HepG2 (cell line): ENCODE results near the gene LARP1B. TPM values are rescaled to one million over a fixed set of nuclear protein-coding genes. Genes with fewer than 3 reads are reported as not detected.
"Not testable (repeated sequence)": the region's sequence is repeated elsewhere in the genome, so short reads cannot be mapped to it uniquely, and the experiment has no call there.

Experiments
- ATAC-seq: fragments of 200-7000 bp; cut with Tn5 transposase; 3 replicates; pipeline ENCODE4 v1.9.1; 2020; ENCODE audit warnings: mild to moderate bottlenecking, moderate library complexity
- BruUV-seq: library from RNA; stranded (reverse); fragments of 400-500 nt; replicated peaks from 2 replicates; lab custom pipeline; 2021; lab: Mats Ljungman, UMichigan
- CTCF ChIA-PET: fragments of 300-600 bp; formaldehyde crosslinking; extraction: SDS; loops from one replicate; lab custom pipeline; 2021; ENCODE audit warnings: low total read pairs, inconsistent platforms, low intra/inter-chr PET ratio; lab: Yijun Ruan, JAX
- POLR2A ChIA-PET: fragments of 350-600 bp; sonication (Branson Sonifier 250); formaldehyde crosslinking; loops from one replicate; lab custom pipeline; 2020; ENCODE audit warnings: antibody characterized with exemption, inconsistent platforms; lab: Yijun Ruan, JAX
- DNase-seq: peaks from one replicate; pipeline ENCODE4 v3.0.0-alpha.2; 2015; ENCODE audit warnings: low spot score
- FAIRE-seq: peaks from 3 replicates; lab custom pipeline; 2011; peaks lifted over from hg19 to GRCh38; lab: Jason Lieb, UNC
- H2AFZ ChIP-seq: one replicate; pipeline ENCODE4 v1.6.1; 2011; ENCODE audit warnings: low read length, inconsistent platforms
- H3K27ac ChIP-seq: fragments of 300-600 bp; 3 replicates; pipeline ENCODE4 v1.8.0; 2011; ENCODE audit warnings: mixed run types, mild to moderate bottlenecking, mixed read lengths, low read length, inconsistent platforms; ENCODE audit not compliant: insufficient read depth; ENCODE audit errors: extremely low read length
- H3K27me3 ChIP-seq, 2 experiments: fragments of 200-600 bp in 1 of 2; 2 replicates in 1 of 2; 3 replicates in 1 of 2; pipeline versions ENCODE4 v1.6.0 to v1.8.0; 2011; ENCODE audit warnings: low read length in 2 of 2, mild to moderate bottlenecking in 2 of 2, moderate library complexity in 2 of 2, inconsistent platforms in 1 of 2; ENCODE audit not compliant: insufficient read depth in 2 of 2, control insufficient read depth in 1 of 2
- H3K36me3 ChIP-seq, 2 experiments: fragments of 200-600 bp in 1 of 2; replicated peaks in 1 of 2; 2 replicates in 1 of 2; 3 replicates in 1 of 2; pipeline versions ENCODE4 v1.5.1 to v1.8.0; 2011; ENCODE audit warnings: low read length in 2 of 2, inconsistent platforms in 1 of 2; ENCODE audit not compliant: insufficient read depth in 2 of 2, control insufficient read depth in 1 of 2
- H3K4me1 ChIP-seq: 2 replicates; pipeline ENCODE4 v1.5.1; 2012; ENCODE audit warnings: low read length, inconsistent platforms; ENCODE audit not compliant: insufficient read depth
- H3K4me2 ChIP-seq: 2 replicates; pipeline ENCODE4 v1.6.0; 2011; ENCODE audit warnings: low read depth, low read length, inconsistent platforms
- H3K4me3 ChIP-seq, 3 experiments: fragments of 200-600 bp in 1 of 3; sonication (generic), shearing (Covaris generic) in 1 of 3; replicated peaks in 1 of 3; 2 replicates each; pipeline ENCODE4 v1.5.1; 2011 to 2016; ENCODE audit warnings: low read length in 3 of 3, inconsistent platforms in 2 of 3, low read depth in 2 of 3, mild to moderate bottlenecking in 2 of 3, control low read depth in 1 of 3, mixed read lengths in 1 of 3; ENCODE audit not compliant: insufficient read depth in 1 of 3
- H3K79me2 ChIP-seq: one replicate; pipeline ENCODE4 v1.6.1; 2011; ENCODE audit warnings: low read length, inconsistent platforms; ENCODE audit not compliant: insufficient read depth
- H3K9ac ChIP-seq: 2 replicates; pipeline ENCODE4 v1.6.0; 2011; ENCODE audit warnings: mild to moderate bottlenecking, low read depth, low read length, inconsistent platforms; ENCODE audit not compliant: insufficient read depth
- H3K9me3 ChIP-seq: 2 replicates; pipeline ENCODE4 v1.5.1; 2012; ENCODE audit warnings: mild to moderate bottlenecking, low read length
- H4K20me1 ChIP-seq: 2 replicates; pipeline ENCODE4 v1.6.0; 2011; ENCODE audit warnings: inconsistent platforms, mild to moderate bottlenecking, low read length, moderate library complexity; ENCODE audit not compliant: insufficient read depth
- BHLHE40 ChIP-seq: IDR thresholded peaks from 2 replicates; pipeline ENCODE4 v1.6.1; 2011; ENCODE audit warnings: low read length, improper control_type of control experiment
- CEBPB ChIP-seq: IDR thresholded peaks from 2 replicates; pipeline ENCODE4 v1.6.1; 2011; ENCODE audit warnings: low read depth, low read length, improper control_type of control experiment, borderline replicate concordance
- KIAA2018 ChIP-seq: sonication (generic); formaldehyde crosslinking; IDR thresholded peaks from 2 replicates; pipeline ENCODE4 v1.5.0; 2020; ENCODE audit warnings: mild to moderate bottlenecking, missing genetic modification reagents, borderline replicate concordance
- MXD3 ChIP-seq: IDR thresholded peaks from 2 replicates; pipeline ENCODE4 v1.6.1; 2016; ENCODE audit warnings: mild to moderate bottlenecking, missing biosample characterization, missing genetic modification reagents
- PITX1 ChIP-seq: sonication (generic); formaldehyde crosslinking; IDR thresholded peaks from 2 replicates; pipeline ENCODE4 v1.5.1; 2020; ENCODE audit warnings: mild to moderate bottlenecking, missing genetic modification reagents
- ZFAT ChIP-seq: sonication (generic); formaldehyde crosslinking; conservative IDR thresholded peaks from 2 replicates; pipeline ENCODE4 v1.8.1; 2023; ENCODE audit warnings: missing genetic modification reagents, inconsistent platforms
- ZNF776 ChIP-seq: sonication (generic); formaldehyde crosslinking; IDR thresholded peaks from 2 replicates; pipeline ENCODE4 v1.4.0; 2020; ENCODE audit warnings: mild to moderate bottlenecking, missing genetic modification reagents
- whole genome bisulfite sequencing: methylation state at CpG from one replicate; pipeline ENCODE4 v1.1.6; 2017; ENCODE audit warnings: low lambda C conversion rate; 5-methylcytosine and 5-hydroxymethylcytosine counted together
- in situ Hi-C: cut with HindIII; loops from 2 replicates; pipeline ENCODE4 v1.10.0; 2017; ENCODE audit warnings: low pct_unique_long_range_greater_than_20kb; ENCODE audit not compliant: extremely low pct_ligation_motif_present
- intact Hi-C: fragments of 100-400 bp; cut with micrococcal nuclease; formaldehyde crosslinking; loops from one replicate; pipeline ENCODE4 v1.10.0; 2022; ENCODE audit not compliant: unreplicated experiment
- polyA plus RNA-seq, 8 experiments: library from polyadenylated mRNA; depleted of rRNA in 3 of 8; stranded (reverse) in 7 of 8; unstranded in 1 of 8; fragments of >200 nt; fragmentation: Illumina TruSeq in 4 of 8; extraction: Trizol in 4 of 8; gene quantifications; 2 replicates each; pipeline versions ENCODE4 v1.2.1 to v1.2.3, GENCODE V29; 2011 to 2016; ENCODE audit warnings: low read depth in 4 of 8, missing spikeins in 1 of 8, mixed read lengths in 1 of 8; ENCODE audit not compliant: insufficient read depth in 1 of 8
- total RNA-seq, 5 experiments: library from RNA; depleted of rRNA; stranded (reverse); fragments of >200 nt; fragmentation: Illumina TruSeq; extraction: Trizol; gene quantifications; 2 replicates each; pipeline ENCODE4 v1.2.3, GENCODE V29; 2016; ENCODE audit warnings: low read depth in 1 of 5
- TF ChIP-seq, protein P1 (sequence below): sonication (generic); formaldehyde crosslinking; conservative IDR thresholded peaks from 2 replicates; pipeline ENCODE4 v1.8.0; 2022; ENCODE audit warnings: missing genetic modification reagents

Gene LARP1B
- total and polyA plus RNA-seq, 2 of the 13 experiments (the other 11 are each of a cell fraction or from before 2014, with no cell fraction given): 19.2 to 52.7 TPM

DNA sequence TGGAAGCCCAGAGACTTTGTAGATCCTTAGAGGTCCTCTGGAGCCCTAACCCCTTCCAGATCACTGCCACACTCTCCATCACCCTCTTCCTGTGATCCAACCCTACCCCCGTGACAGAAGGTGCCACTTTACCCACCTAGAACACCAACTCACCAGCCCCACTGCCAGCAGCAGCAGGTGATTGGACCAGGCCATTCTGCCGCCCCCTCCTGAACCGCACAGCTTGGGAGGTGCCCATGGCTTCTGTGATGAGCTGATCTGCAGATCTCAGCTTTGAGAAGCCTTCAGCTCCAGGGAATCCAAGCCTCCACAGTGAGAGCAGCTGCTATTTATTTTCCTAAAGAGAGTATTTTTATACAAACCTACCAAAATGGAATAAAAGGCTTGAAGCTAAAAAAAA lies 95.4 kb downstream of the LARP1B start:
- intact Hi-C loops, H3K9me3 ChIP-seq, H3K36me3 ChIP-seq, H3K4me2 ChIP-seq, ATAC-seq, H3K4me3 ChIP-seq, in situ Hi-C loops, H4K20me1 ChIP-seq, POLR2A ChIA-PET, H3K9ac ChIP-seq, H3K27me3 ChIP-seq, BruUV-seq, H2AFZ ChIP-seq, DNase-seq, FAIRE-seq, H3K79me2 ChIP-seq, H3K27ac ChIP-seq, CTCF ChIA-PET: not testable (repeated sequence)
- H3K4me1 ChIP-seq: peaks cover 15% of the 10 kb centered on the region
- 100% methylated on average over 3 of the region's 3 CpGs for WGBS

DNA sequence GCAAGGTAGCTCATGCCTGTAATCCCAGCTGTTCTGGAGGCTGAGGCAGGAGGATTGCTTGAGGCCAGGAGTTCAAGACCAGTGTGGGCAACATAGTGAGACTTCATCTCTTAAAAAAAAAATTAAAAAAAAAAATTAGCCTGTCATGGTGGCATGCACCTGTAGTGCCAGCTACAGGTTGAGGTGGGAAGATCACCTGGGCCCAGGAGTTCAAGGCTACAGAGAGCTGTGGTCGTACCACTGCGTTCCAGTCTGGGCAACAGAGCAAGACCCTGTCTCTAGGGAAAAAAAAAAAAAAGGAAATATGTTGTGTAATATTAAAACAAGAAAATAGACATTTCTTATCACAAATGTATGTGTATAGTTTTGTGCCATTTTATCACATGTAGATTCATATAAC lies 97.8 kb downstream of the LARP1B start:
- WGBS: 92% methylated on average over 2 of the region's 2 CpGs
- Histone ChIP-seq H2AFZ (no peak overlapping the region), H3K27ac (no peak overlapping the region), H3K4me3 (no peak overlapping the region), H3K4me1 (peaks cover 35% of the 10 kb centered on the region), H3K4me2 (no peak overlapping the region), H3K9me3 (no peaks in the 10 kb centered on the region), H3K79me2 (no peaks in the 10 kb centered on the region), H3K9ac (no peak overlapping the region), H4K20me1 (no peaks in the 10 kb centered on the region), H3K27me3 (no peaks in the 10 kb centered on the region; a peak in 1 of 5 replicates), H3K36me3 (peaks cover 2 to 4% of the 10 kb centered on the region in 2 experiments; a peak in 1 of 5 replicates)
- BruUV-seq: no TSS peak
- intact Hi-C loops (no loop called here), in situ Hi-C loops (no loop called here)
- FAIRE-seq: no peak
- ChIA-PET POLR2A (interaction anchor here (0.7 kb wide), 1 partner anchor 56 kb away, joined by 4 read pairs; no protein-coding TSS in a partner anchor), CTCF (no interaction called here)
- no peak for DNase-seq
- ATAC-seq: no peak
- no peak for TF ChIP-seq PITX1 (CRISPR knock-in tag)
- TF ChIP-seq MXD3 (CRISPR knock-in tag): no peak
- TF ChIP-seq ZFAT (CRISPR knock-in tag): no peak
- no peak for TF ChIP-seq ZNF776 (CRISPR knock-in tag)
- TF ChIP-seq, protein P1, sequence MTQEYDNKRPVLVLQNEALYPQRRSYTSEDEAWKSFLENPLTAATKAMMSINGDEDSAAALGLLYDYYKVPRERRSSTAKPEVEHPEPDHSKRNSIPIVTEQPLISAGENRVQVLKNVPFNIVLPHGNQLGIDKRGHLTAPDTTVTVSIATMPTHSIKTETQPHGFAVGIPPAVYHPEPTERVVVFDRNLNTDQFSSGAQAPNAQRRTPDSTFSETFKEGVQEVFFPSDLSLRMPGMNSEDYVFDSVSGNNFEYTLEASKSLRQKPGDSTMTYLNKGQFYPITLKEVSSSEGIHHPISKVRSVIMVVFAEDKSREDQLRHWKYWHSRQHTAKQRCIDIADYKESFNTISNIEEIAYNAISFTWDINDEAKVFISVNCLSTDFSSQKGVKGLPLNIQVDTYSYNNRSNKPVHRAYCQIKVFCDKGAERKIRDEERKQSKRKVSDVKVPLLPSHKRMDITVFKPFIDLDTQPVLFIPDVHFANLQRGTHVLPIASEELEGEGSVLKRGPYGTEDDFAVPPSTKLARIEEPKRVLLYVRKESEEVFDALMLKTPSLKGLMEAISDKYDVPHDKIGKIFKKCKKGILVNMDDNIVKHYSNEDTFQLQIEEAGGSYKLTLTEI: no peak
- no peak for TF ChIP-seq KIAA2018
- TF ChIP-seq CEBPB: no peak
- no peak for TF ChIP-seq BHLHE40
